CD14-positive monocyte (primary cell): ENCODE measurements around the gene WT1. TPM values are rescaled to one million over a fixed set of nuclear protein-coding genes. Genes with fewer than 3 reads are reported as not detected.

Experiments
- DNase-seq, 3 donors: peaks; one replicate each; pipeline ENCODE4 v3.0.0-alpha.2; 2011 to 2022
- H2AFZ ChIP-seq: 2 replicates; pipeline ENCODE4 v1.6.0; 2012; ENCODE audit warnings: mild to moderate bottlenecking, low read depth, low read length, inconsistent platforms; ENCODE audit not compliant: insufficient read depth, poor library complexity, severe bottlenecking
- H3K27ac ChIP-seq, 2 donors: 1 replicate in 1 of 2; 2 replicates in 1 of 2; pipeline ENCODE4 v1.5.1; 2012 to 2013; ENCODE audit warnings: low read length in 2 of 2, control low read depth in 1 of 2, inconsistent platforms in 1 of 2, low read depth in 1 of 2, mild to moderate bottlenecking in 1 of 2
- H3K27me3 ChIP-seq, 2 donors: one replicate each; pipeline versions ENCODE4 v1.6.0 to v1.6.1; 2011 to 2013; ENCODE audit warnings: low read length in 2 of 2; ENCODE audit not compliant: control insufficient read depth in 2 of 2, insufficient read depth in 2 of 2
- H3K36me3 ChIP-seq, 2 donors: replicated peaks in 1 of 2; 1 replicate in 1 of 2; 2 replicates in 1 of 2; pipeline versions ENCODE4 v1.5.1 to v1.6.1; 2012 to 2013; ENCODE audit warnings: low read length in 2 of 2, control low read depth in 1 of 2, inconsistent platforms in 1 of 2, mild to moderate bottlenecking in 1 of 2; ENCODE audit not compliant: insufficient read depth in 2 of 2, control insufficient read depth in 1 of 2
- H3K4me1 ChIP-seq, 2 donors: 1 replicate in 1 of 2; 2 replicates in 1 of 2; pipeline versions ENCODE4 v1.5.1 to v1.6.1; 2012 to 2013; ENCODE audit warnings: low read length in 2 of 2, control low read depth in 1 of 2, inconsistent platforms in 1 of 2, mild to moderate bottlenecking in 1 of 2, moderate library complexity in 1 of 2; ENCODE audit not compliant: insufficient read depth in 2 of 2, control insufficient read depth in 1 of 2
- H3K4me2 ChIP-seq: replicated peaks from 2 replicates; pipeline ENCODE3; 2012; ENCODE audit warnings: low read length, moderate library complexity, mild to moderate bottlenecking; ENCODE audit not compliant: poor library complexity, severe bottlenecking; ENCODE audit errors: extremely low read depth
- H3K4me3 ChIP-seq, 3 experiments: fragments of 200-600 bp in 1 of 3; sonication (generic) in 1 of 3; replicated peaks in 1 of 3; 1 replicate in 2 of 3; 2 replicates in 1 of 3; pipeline ENCODE4 v1.5.1; 2011 to 2013; ENCODE audit warnings: low read length in 3 of 3, mild to moderate bottlenecking in 3 of 3, control low read depth in 2 of 3, low read depth in 2 of 3, inconsistent platforms in 1 of 3, moderate library complexity in 1 of 3
- H3K79me2 ChIP-seq: 2 replicates; pipeline ENCODE4 v1.6.0; 2012; ENCODE audit warnings: mild to moderate bottlenecking, control low read depth, inconsistent platforms, low read length, moderate library complexity; ENCODE audit not compliant: insufficient read depth
- H3K9ac ChIP-seq: 2 replicates; pipeline ENCODE4 v1.6.0; 2017; ENCODE audit warnings: low read length, mild to moderate bottlenecking; ENCODE audit not compliant: insufficient read depth, poor library complexity, severe bottlenecking
- H3K9me3 ChIP-seq, 2 donors: replicated peaks in 1 of 2; 1 replicate in 1 of 2; 2 replicates in 1 of 2; pipeline versions ENCODE4 v1.5.1 to v1.6.1; 2012 to 2013; ENCODE audit warnings: low read length in 2 of 2, control low read depth in 1 of 2; ENCODE audit not compliant: control insufficient read depth in 1 of 2, insufficient read depth in 1 of 2
- H4K20me1 ChIP-seq: 2 replicates; pipeline ENCODE4 v1.6.0; 2012; ENCODE audit warnings: mild to moderate bottlenecking, low read length, control low read depth, moderate library complexity; ENCODE audit not compliant: insufficient read depth
- H3K27ac Mint-ChIP-seq, 7 donors: one replicate each; pipeline ENCODE4 v1.8.0; 2020; ENCODE audit warnings: mild to moderate bottlenecking in 7 of 7, mixed read lengths in 7 of 7, moderate library complexity in 6 of 7, inconsistent platforms in 2 of 7
- H3K27me3 Mint-ChIP-seq, 3 donors: one replicate each; pipeline ENCODE4 v1.8.0; 2021 to 2022; ENCODE audit warnings: low read depth in 3 of 3, mild to moderate bottlenecking in 3 of 3, mixed read lengths in 3 of 3, moderate library complexity in 3 of 3, inconsistent platforms in 1 of 3
- H3K36me3 Mint-ChIP-seq, 2 donors: one replicate each; pipeline ENCODE4 v1.8.0; 2020; ENCODE audit warnings: mixed read lengths in 2 of 2, inconsistent platforms in 1 of 2, mild to moderate bottlenecking in 1 of 2
- H3K4me1 Mint-ChIP-seq: one replicate; pipeline ENCODE4 v1.8.0; 2020; ENCODE audit warnings: mild to moderate bottlenecking, mixed read lengths
- H3K4me3 Mint-ChIP-seq, 2 donors: one replicate each; pipeline ENCODE4 v1.8.0; 2020; ENCODE audit warnings: mild to moderate bottlenecking in 2 of 2, mixed read lengths in 2 of 2, moderate library complexity in 1 of 2
- H3K9me3 Mint-ChIP-seq, 7 donors: one replicate each; pipeline ENCODE4 v1.8.0; 2020 to 2022; ENCODE audit warnings: mixed read lengths in 7 of 7, mild to moderate bottlenecking in 6 of 7, moderate library complexity in 6 of 7, inconsistent platforms in 2 of 7
- WGBS: methylation state at CpG from one replicate; pipeline ENCODE4 v1.1.5; 2013; ENCODE audit warnings: missing lambda C conversion rate; ENCODE audit not compliant: insufficient coverage; 5-methylcytosine and 5-hydroxymethylcytosine counted together
- intact Hi-C, 2 donors: fragments of 100-400 bp; cut with micrococcal nuclease; formaldehyde crosslinking; loops; one replicate each; pipeline versions ENCODE4 v1.15.0 to v1.15.1; 2023
- polyA plus RNA-seq, 3 donors: library from polyadenylated mRNA; depleted of rRNA in 1 of 3; unstranded in 2 of 3; stranded (reverse) in 1 of 3; fragments of 300-500 nt in 2 of 3; fragments of >200 nt in 1 of 3; fragmentation: Illumina TruSeq in 2 of 3; gene quantifications; 1 replicate in 2 of 3; 2 replicates in 1 of 3; pipeline ENCODE4 v1.2.3, GENCODE V29; 2012 to 2021
- TF ChIP-seq, protein P1 (sequence below): fragments of 200-600 bp; IDR thresholded peaks from one replicate; pipeline ENCODE4 v1.8.0; 2022; ENCODE audit warnings: antibody characterized with exemption, mild to moderate bottlenecking

The WT1 gene
- polyA plus RNA-seq, 3 donors: not detected

DNA sequence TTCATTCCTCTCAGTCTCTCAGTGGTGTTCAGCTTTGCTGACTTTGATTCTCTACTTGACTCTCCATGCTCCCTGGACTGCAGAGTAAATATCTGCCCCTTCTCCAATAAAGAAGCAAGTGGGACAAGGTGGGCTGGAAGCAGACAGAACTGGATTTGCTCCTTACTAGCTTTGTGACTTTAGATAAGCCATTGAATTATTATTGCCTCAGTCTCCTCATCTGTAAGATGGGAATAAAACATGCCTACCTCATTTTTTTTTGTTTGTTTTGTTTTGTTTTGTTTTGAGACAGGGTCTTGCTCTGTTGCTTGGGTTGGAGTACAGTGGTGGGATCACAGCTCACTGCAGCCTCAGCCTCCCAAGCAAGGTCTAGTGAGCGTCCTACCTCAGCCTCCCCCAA is 44.6 kb downstream of the WT1 start:
- no peaks in the 10 kb centered on the region for H3K36me3 Mint-ChIP-seq
- H3K4me3 Mint-ChIP-seq: no peak overlapping the region
- Histone ChIP-seq H3K9me3 (no peaks in the 10 kb centered on the region), H3K79me2 (no peaks in the 10 kb centered on the region), H2AFZ (no peak overlapping the region), H3K9ac (no peak overlapping the region), H3K36me3 (no peaks in the 10 kb centered on the region), H4K20me1 (no peaks in the 10 kb centered on the region), H3K4me2 (no peak overlapping the region), H3K27me3 (no peaks in the 10 kb centered on the region), H3K27ac (no peak overlapping the region), H3K4me1 (no peaks in the 10 kb centered on the region), H3K4me3 (no peak overlapping the region)
- peaks cover 0 to 4% (median 3%) of the 10 kb centered on the region in 3 donors for H3K27me3 Mint-ChIP-seq
- no peak for DNase-seq
- no peaks in the 10 kb centered on the region for H3K9me3 Mint-ChIP-seq
- no CpG with 5 or more reads among the region's 1 CpG for WGBS
- TF ChIP-seq, protein P1, sequence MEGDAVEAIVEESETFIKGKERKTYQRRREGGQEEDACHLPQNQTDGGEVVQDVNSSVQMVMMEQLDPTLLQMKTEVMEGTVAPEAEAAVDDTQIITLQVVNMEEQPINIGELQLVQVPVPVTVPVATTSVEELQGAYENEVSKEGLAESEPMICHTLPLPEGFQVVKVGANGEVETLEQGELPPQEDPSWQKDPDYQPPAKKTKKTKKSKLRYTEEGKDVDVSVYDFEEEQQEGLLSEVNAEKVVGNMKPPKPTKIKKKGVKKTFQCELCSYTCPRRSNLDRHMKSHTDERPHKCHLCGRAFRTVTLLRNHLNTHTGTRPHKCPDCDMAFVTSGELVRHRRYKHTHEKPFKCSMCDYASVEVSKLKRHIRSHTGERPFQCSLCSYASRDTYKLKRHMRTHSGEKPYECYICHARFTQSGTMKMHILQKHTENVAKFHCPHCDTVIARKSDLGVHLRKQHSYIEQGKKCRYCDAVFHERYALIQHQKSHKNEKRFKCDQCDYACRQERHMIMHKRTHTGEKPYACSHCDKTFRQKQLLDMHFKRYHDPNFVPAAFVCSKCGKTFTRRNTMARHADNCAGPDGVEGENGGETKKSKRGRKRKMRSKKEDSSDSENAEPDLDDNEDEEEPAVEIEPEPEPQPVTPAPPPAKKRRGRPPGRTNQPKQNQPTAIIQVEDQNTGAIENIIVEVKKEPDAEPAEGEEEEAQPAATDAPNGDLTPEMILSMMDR: no peak
- intact Hi-C loops: no loop called here
- no peak overlapping the region for H3K27ac Mint-ChIP-seq
- H3K4me1 Mint-ChIP-seq: peaks cover 10% of the 10 kb centered on the region

DNA sequence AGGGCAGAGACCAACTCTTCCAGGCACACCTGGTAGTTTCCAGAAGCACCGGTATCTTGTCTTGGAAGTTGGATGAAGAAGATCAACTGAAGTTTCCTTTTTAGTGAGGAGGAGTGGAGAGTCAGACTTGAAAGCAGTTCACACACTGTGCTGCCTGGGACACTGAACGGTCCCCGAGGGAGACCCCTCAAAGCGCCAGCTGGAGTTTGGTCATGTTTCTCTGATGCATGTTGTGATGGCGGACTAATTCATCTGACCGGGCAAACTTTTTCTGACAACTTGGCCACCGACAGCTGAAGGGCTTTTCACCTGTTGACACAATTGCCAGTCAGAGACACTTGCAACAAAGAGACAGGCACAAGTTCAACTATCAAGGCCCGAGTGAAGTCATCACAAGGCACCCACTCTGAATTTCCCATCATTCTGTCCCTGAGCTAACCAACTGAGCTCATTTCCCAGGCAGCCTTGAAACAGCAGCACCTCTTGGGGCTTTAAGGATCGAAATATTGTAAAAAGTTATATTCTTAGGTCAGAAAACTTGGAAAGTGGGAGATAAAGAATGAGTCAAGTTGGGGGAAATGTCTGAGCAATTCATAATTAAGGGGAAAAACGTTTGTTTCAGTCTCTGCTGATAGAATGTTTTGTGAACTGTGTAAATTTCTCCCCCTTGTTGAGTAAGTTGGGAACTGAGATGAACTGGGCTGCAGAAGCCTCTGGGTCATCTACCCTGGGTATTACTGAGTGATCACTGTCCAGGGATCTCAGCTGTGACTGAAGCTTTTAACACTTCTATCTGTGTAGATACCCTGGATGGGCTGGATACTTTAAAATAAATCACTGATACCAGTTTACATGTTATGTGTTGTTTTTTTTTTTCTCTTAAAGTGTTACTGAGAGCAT is 46.2 kb downstream of the WT1 start:
- no peak overlapping the region for H3K4me3 Mint-ChIP-seq
- Histone ChIP-seq H3K79me2 (no peaks in the 10 kb centered on the region), H3K9me3 (no peaks in the 10 kb centered on the region), H2AFZ (no peak overlapping the region), H3K27ac (no peak overlapping the region), H3K9ac (no peak overlapping the region), H3K27me3 (no peaks in the 10 kb centered on the region), H4K20me1 (no peaks in the 10 kb centered on the region), H3K4me1 (no peaks in the 10 kb centered on the region), H3K4me2 (no peak overlapping the region), H3K4me3 (no peak overlapping the region), H3K36me3 (no peaks in the 10 kb centered on the region)
- intact Hi-C loops: no loop called here
- peaks cover 0 to 4% (median 1%) of the 10 kb centered on the region in 3 donors for H3K27me3 Mint-ChIP-seq
- peaks cover 10% of the 10 kb centered on the region for H3K4me1 Mint-ChIP-seq
- TF ChIP-seq, protein P1: no peak
- no peak overlapping the region for H3K27ac Mint-ChIP-seq
- 92% methylated on average over 9 of the region's 10 CpGs for WGBS
- H3K9me3 Mint-ChIP-seq: no peaks in the 10 kb centered on the region
- no peaks in the 10 kb centered on the region for H3K36me3 Mint-ChIP-seq
- no peak for DNase-seq
